HepG2 (cell line): ENCODE results near the gene TSACC. TPM values are rescaled to one million over a fixed set of nuclear protein-coding genes. Genes with fewer than 3 reads are reported as not detected.

Experiments used
- ARNT2 ChIP-seq: sonication (generic); formaldehyde crosslinking; IDR thresholded peaks from 2 replicates; pipeline ENCODE4 v1.8.0; 2022; ENCODE audit warnings: mild to moderate bottlenecking, low read depth, missing genetic modification reagents, moderate library complexity
- CBX1 ChIP-seq: IDR thresholded peaks from one replicate; pipeline ENCODE4 v1.6.1; 2016; ENCODE audit warnings: antibody characterized with exemption, low read depth
- HNF1B ChIP-seq: sonication (generic); formaldehyde crosslinking; IDR thresholded peaks from 2 replicates; pipeline ENCODE4 v1.5.1; 2020; ENCODE audit warnings: mild to moderate bottlenecking, moderate library complexity, missing genetic modification reagents
- KDM3A ChIP-seq: IDR thresholded peaks from 2 replicates; pipeline ENCODE4 v1.6.1; 2018; ENCODE audit warnings: low read depth, missing compliant biosample characterization
- MYNN ChIP-seq: sonication (generic); formaldehyde crosslinking; IDR thresholded peaks from 2 replicates; pipeline ENCODE4 v1.4.0; 2020; ENCODE audit warnings: mild to moderate bottlenecking, low read depth, missing genetic modification reagents
- NR2C2 ChIP-seq: sonication (generic); formaldehyde crosslinking; IDR thresholded peaks from 2 replicates; pipeline ENCODE4 v1.4.0; 2020; ENCODE audit warnings: missing genetic modification reagents, mild to moderate bottlenecking, moderate library complexity, borderline replicate concordance
- NRL ChIP-seq: sonication (generic); formaldehyde crosslinking; IDR thresholded peaks from 2 replicates; pipeline ENCODE4 v1.5.0; 2020; ENCODE audit warnings: missing genetic modification reagents, mild to moderate bottlenecking, moderate library complexity, borderline replicate concordance
- PAX8 ChIP-seq: sonication (generic); formaldehyde crosslinking; IDR thresholded peaks from 2 replicates; pipeline ENCODE4 v1.8.0; 2022; ENCODE audit warnings: mild to moderate bottlenecking, missing genetic modification reagents, borderline replicate concordance
- SIN3A ChIP-seq: IDR thresholded peaks from 2 replicates; pipeline ENCODE4 v1.6.1; 2011; ENCODE audit warnings: low read depth, mild to moderate bottlenecking, control low read depth, low read length, borderline replicate concordance
- SIX4 ChIP-seq: sonication (generic); formaldehyde crosslinking; IDR thresholded peaks from 2 replicates; pipeline ENCODE4 v1.4.0; 2020; ENCODE audit warnings: missing genetic modification reagents
- SOX6 ChIP-seq, 2 experiments: fragments of 450-650 bp in 1 of 2; sonication (generic) in 1 of 2; formaldehyde crosslinking in 1 of 2; IDR thresholded peaks; 2 replicates each; pipeline versions ENCODE4 v1.4.0 to v1.6.1; 2017 to 2020; ENCODE audit warnings: antibody characterized with exemption in 1 of 2, mild to moderate bottlenecking in 1 of 2, missing genetic modification reagents in 1 of 2
- SRY ChIP-seq: sonication (generic); formaldehyde crosslinking; IDR thresholded peaks from 2 replicates; pipeline ENCODE4 v1.8.0; 2022; ENCODE audit warnings: mild to moderate bottlenecking, missing genetic modification reagents
- TMF1 ChIP-seq: sonication (generic); formaldehyde crosslinking; IDR thresholded peaks from 2 replicates; pipeline ENCODE4 v1.8.1; 2022; ENCODE audit warnings: low read depth, missing genetic modification reagents
- TOE1 ChIP-seq: sonication (generic); formaldehyde crosslinking; IDR thresholded peaks from 2 replicates; pipeline ENCODE4 v1.4.0; 2020; ENCODE audit warnings: mild to moderate bottlenecking, missing genetic modification reagents
- ZNF569 ChIP-seq: sonication (generic); formaldehyde crosslinking; IDR thresholded peaks from 2 replicates; pipeline ENCODE4 v1.5.0; 2020; ENCODE audit warnings: mild to moderate bottlenecking, missing genetic modification reagents, moderate library complexity, borderline replicate concordance
- ZNF614 ChIP-seq: IDR thresholded peaks from 2 replicates; pipeline ENCODE4 v1.6.1; 2018; ENCODE audit warnings: missing biosample characterization, missing genetic modification reagents, inconsistent platforms, borderline replicate concordance
- ZNF616 ChIP-seq: sonication (generic); formaldehyde crosslinking; IDR thresholded peaks from 2 replicates; pipeline ENCODE4 v1.5.0; 2020; ENCODE audit warnings: low read depth, mild to moderate bottlenecking, missing genetic modification reagents
- ZNF850 ChIP-seq: sonication (generic); formaldehyde crosslinking; conservative IDR thresholded peaks from 2 replicates; pipeline ENCODE4 v1.9.0; 2021; ENCODE audit warnings: mild to moderate bottlenecking, missing genetic modification reagents
- ZSCAN31 ChIP-seq: sonication (generic); formaldehyde crosslinking; IDR thresholded peaks from 2 replicates; pipeline ENCODE4 v1.5.0; 2020; ENCODE audit warnings: low read depth, mild to moderate bottlenecking, missing genetic modification reagents
- polyA plus RNA-seq, 8 experiments: library from polyadenylated mRNA; depleted of rRNA in 3 of 8; stranded (reverse) in 7 of 8; unstranded in 1 of 8; fragments of >200 nt; fragmentation: Illumina TruSeq in 4 of 8; extraction: Trizol in 4 of 8; gene quantifications; 2 replicates each; pipeline versions ENCODE4 v1.2.1 to v1.2.3, GENCODE V29; 2011 to 2016; ENCODE audit warnings: low read depth in 4 of 8, missing spikeins in 1 of 8, mixed read lengths in 1 of 8; ENCODE audit not compliant: insufficient read depth in 1 of 8
- total RNA-seq, 5 experiments: library from RNA; depleted of rRNA; stranded (reverse); fragments of >200 nt; fragmentation: Illumina TruSeq; extraction: Trizol; gene quantifications; 2 replicates each; pipeline ENCODE4 v1.2.3, GENCODE V29; 2016; ENCODE audit warnings: low read depth in 1 of 5
- TF ChIP-seq, protein P1 (sequence below): IDR thresholded peaks from 2 replicates; pipeline ENCODE4 v1.6.1; 2016; ENCODE audit warnings: low read depth, control low read depth
- TF ChIP-seq, protein P2 (sequence below): sonication (generic); formaldehyde crosslinking; IDR thresholded peaks from 2 replicates; pipeline ENCODE4 v1.4.0; 2020; ENCODE audit warnings: missing genetic modification reagents
- TF ChIP-seq, protein P3 (sequence below): IDR thresholded peaks from 2 replicates; pipeline ENCODE4 v1.6.1; 2016; ENCODE audit warnings: mild to moderate bottlenecking

TSACC gene
- total and polyA plus RNA-seq, 2 of the 13 experiments (the other 11 are each of a cell fraction or from before 2014, with no cell fraction given), result 1.5 to 2.6 TPM

DNA sequence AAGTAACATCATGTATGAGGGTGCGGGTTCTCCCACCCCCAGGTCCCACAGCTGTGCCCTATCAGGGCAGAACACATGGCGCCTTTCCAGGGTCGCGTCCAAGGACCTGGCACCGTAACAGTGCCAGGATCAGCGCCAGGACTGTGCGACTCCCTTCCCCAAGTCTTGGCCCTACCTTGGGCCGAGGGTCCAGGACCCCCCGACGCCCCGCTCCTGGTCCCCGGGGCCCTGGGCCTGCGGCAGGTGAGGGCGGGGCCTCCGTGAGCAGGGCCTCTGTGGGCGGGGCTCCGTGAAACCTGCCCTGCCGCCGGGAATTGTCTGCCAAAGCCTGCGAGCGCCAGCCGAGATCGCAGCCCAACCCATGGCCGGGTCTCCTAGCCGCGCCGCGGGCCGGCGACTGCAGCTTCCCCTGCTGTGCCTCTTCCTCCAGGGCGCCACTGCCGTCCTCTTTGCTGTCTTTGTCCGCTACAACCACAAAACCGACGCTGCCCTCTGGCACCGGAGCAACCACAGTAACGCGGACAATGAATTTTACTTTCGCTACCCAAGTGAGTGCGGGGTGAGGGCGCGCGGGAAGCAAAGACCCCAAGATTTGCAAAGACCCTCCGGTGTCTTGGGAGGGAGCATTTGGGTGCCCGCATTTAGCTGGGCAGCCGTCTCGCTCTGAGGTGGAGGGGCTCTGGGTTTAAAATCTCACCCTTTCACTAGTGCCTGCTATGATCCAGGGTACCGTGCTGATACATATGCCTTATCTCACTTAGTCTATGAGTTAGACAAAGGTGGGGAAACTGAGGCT lies 30.8 kb downstream of the TSACC start, which contains the start of gene RHBG (continued):
- TF ChIP-seq TMF1 (CRISPR knock-in tag) (no peak), ZNF850 (no peak), SIN3A (peak; percentile 73; the same call in 1 of the 2 replicates), KDM3A (CRISPR knock-in tag) (0 out of 2 replicates have a peak, but pooled peaks have one; percentile 21), PAX8 (CRISPR knock-in tag) (no peak), NRL (CRISPR knock-in tag) (peak; percentile 62; the same call in 1 of the 2 replicates), HNF1B (CRISPR knock-in tag) (peak; percentile 55; the same call in 1 of the 2 replicates), ARNT2 (CRISPR knock-in tag) (no peak), MYNN (CRISPR knock-in tag) (0 out of 2 replicates have a peak, but pooled peaks have one; percentile 82), ZSCAN31 (CRISPR knock-in tag) (peak; percentile 45; the same call in 1 of the 2 replicates), ZNF614 (no peak; the same call in 1 of the 2 replicates), ZNF616 (CRISPR knock-in tag) (no peak), SRY (CRISPR knock-in tag) (peak; percentile 91; the same call in 1 of the 2 replicates), SIX4 (no peak), ZNF569 (CRISPR knock-in tag) (no peak), SOX6 (IDR thresholded peaks at IDR 0.05) (no peak), SOX6 (CRISPR knock-in tag; IDR thresholded peaks at IDR 0.05) (peak; percentile 23; the same call in 1 of the 2 replicates), NR2C2 (CRISPR knock-in tag) (no peak; the same call in 1 of the 2 replicates), TOE1 (CRISPR knock-in tag) (no peak), CBX1 (peak; percentile 37)
- TF ChIP-seq, protein P1, sequence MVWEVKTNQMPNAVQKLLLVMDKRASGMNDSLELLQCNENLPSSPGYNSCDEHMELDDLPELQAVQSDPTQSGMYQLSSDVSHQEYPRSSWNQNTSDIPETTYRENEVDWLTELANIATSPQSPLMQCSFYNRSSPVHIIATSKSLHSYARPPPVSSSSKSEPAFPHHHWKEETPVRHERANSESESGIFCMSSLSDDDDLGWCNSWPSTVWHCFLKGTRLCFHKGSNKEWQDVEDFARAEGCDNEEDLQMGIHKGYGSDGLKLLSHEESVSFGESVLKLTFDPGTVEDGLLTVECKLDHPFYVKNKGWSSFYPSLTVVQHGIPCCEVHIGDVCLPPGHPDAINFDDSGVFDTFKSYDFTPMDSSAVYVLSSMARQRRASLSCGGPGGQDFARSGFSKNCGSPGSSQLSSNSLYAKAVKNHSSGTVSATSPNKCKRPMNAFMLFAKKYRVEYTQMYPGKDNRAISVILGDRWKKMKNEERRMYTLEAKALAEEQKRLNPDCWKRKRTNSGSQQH (CRISPR knock-in tag), result no peak; the same call in 1 of the 2 replicates
- TF ChIP-seq, protein P2, sequence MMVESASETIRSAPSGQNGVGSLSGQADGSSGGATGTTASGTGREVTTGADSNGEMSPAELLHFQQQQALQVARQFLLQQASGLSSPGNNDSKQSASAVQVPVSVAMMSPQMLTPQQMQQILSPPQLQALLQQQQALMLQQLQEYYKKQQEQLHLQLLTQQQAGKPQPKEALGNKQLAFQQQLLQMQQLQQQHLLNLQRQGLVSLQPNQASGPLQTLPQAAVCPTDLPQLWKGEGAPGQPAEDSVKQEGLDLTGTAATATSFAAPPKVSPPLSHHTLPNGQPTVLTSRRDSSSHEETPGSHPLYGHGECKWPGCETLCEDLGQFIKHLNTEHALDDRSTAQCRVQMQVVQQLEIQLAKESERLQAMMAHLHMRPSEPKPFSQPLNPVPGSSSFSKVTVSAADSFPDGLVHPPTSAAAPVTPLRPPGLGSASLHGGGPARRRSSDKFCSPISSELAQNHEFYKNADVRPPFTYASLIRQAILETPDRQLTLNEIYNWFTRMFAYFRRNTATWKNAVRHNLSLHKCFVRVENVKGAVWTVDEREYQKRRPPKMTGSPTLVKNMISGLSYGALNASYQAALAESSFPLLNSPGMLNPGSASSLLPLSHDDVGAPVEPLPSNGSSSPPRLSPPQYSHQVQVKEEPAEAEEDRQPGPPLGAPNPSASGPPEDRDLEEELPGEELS (CRISPR knock-in tag), result peak; percentile 26; the same call in 1 of the 2 replicates
- TF ChIP-seq, protein P3, sequence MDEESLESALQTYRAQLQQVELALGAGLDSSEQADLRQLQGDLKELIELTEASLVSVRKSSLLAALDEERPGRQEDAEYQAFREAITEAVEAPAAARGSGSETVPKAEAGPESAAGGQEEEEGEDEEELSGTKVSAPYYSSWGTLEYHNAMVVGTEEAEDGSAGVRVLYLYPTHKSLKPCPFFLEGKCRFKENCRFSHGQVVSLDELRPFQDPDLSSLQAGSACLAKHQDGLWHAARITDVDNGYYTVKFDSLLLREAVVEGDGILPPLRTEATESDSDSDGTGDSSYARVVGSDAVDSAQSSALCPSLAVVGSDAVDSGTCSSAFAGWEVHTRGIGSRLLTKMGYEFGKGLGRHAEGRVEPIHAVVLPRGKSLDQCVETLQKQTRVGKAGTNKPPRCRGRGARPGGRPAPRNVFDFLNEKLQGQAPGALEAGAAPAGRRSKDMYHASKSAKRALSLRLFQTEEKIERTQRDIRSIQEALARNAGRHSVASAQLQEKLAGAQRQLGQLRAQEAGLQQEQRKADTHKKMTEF (CRISPR knock-in tag), result peak; percentile 61; the same call in 1 of the 2 replicates
